SK-N-MC (cell line): ENCODE results near the gene MOB1B.
A peak's percentile ranks its signal among the peaks of the same experiment; 100 is the strongest.

Experiments
- DNase-seq: peaks from one replicate; pipeline ENCODE4 v3.0.0-alpha.2; 2011; ENCODE audit warnings: low read depth, low spot score
- H3K27ac ChIP-seq: fragments of 200-600 bp; sonication (generic); 2 replicates; pipeline ENCODE4 v1.5.1; 2016; ENCODE audit warnings: mixed run types
- H3K36me3 ChIP-seq: fragments of 200-600 bp; sonication (generic); 2 replicates; pipeline ENCODE4 v1.6.1; 2017; ENCODE audit warnings: antibody characterized with exemption, low read length, mixed read lengths; ENCODE audit not compliant: insufficient read depth
- H3K4me3 ChIP-seq: fragments of 200-600 bp; sonication (generic); 2 replicates; pipeline ENCODE4 v1.5.1; 2016
- H3K9ac ChIP-seq: fragments of 200-600 bp; sonication (generic); 2 replicates; pipeline ENCODE4 v1.8.0; 2017; ENCODE audit warnings: mixed run types, mixed read lengths; ENCODE audit not compliant: insufficient read length
- H3K9me3 ChIP-seq: fragments of 200-600 bp; sonication (generic); 2 replicates; pipeline ENCODE4 v1.6.1; 2017; ENCODE audit warnings: low read depth, mild to moderate bottlenecking, antibody characterized with exemption, low read length, moderate library complexity, mixed read lengths
- EZH2 ChIP-seq: fragments of 200-600 bp; sonication (generic); IDR thresholded peaks from one replicate; pipeline ENCODE4 v1.6.1; 2017; ENCODE audit warnings: antibody characterized with exemption
- FOXP2 ChIP-seq: optimal IDR thresholded peaks from 2 replicates; pipeline ENCODE3; 2011; ENCODE audit warnings: mild to moderate bottlenecking, moderate library complexity; ENCODE audit not compliant: insufficient read depth; ENCODE audit errors: extremely low read length, control extremely low read depth
- POLR2AphosphoS5 ChIP-seq: IDR thresholded peaks from 2 replicates; pipeline ENCODE4 v1.6.1; 2012; ENCODE audit warnings: mild to moderate bottlenecking, low read depth, low read length, borderline replicate concordance

MOB1B gene

GRCh38 chr4:70902577-70903290 lies 565 bp downstream of the MOB1B start:
- H3K9ac ChIP-seq: peak overlapping the region; percentile 89
- H3K36me3 ChIP-seq: peaks cover 34% of the 10 kb centered on the region
- H3K27ac ChIP-seq: peak overlapping the region; percentile 63; the same call in 1 of the 2 replicates
- peak overlapping the region; percentile 92 for H3K4me3 ChIP-seq
- no peak for DNase-seq
- no peaks in the 10 kb centered on the region for H3K9me3 ChIP-seq
- TF ChIP-seq EZH2 (no peak), FOXP2 (no peak), POLR2AphosphoS5 (no peak)

GRCh38 chr4:70903291-70903603 lies 1.1 kb downstream of the MOB1B start:
- Histone ChIP-seq H3K4me3 (peak overlapping the region; percentile 92), H3K27ac (no peak overlapping the region), H3K36me3 (peaks cover 34% of the 10 kb centered on the region), H3K9ac (peak overlapping the region; percentile 89), H3K9me3 (no peaks in the 10 kb centered on the region)
- TF ChIP-seq FOXP2: no peak
- no peak for TF ChIP-seq EZH2
- no peak for TF ChIP-seq POLR2AphosphoS5
- no peak for DNase-seq

- TF ChIP-seq FOXP2 (no peak), POLR2AphosphoS5 (no peak), EZH2 (no peak)
- DNase-seq: no peak
- no peak overlapping the region for H3K4me3 ChIP-seq
- H3K36me3 ChIP-seq: peaks cover 57% of the 10 kb centered on the region
- H3K9ac ChIP-seq: no peak overlapping the region
- H3K9me3 ChIP-seq: no peaks in the 10 kb centered on the region
- H3K27ac ChIP-seq: no peak overlapping the region
These were observed 6.9 kb downstream of the MOB1B start for GRCh38 chr4:70908993-70909556.

GRCh38 chr4:70914000-70914399 lies 11.8 kb downstream of the MOB1B start:
- DNase-seq: no peak
- Histone ChIP-seq H3K9me3 (no peaks in the 10 kb centered on the region), H3K27ac (no peak overlapping the region), H3K36me3 (peaks cover 33% of the 10 kb centered on the region), H3K4me3 (no peak overlapping the region), H3K9ac (no peak overlapping the region)
- TF ChIP-seq FOXP2 (no peak), EZH2 (no peak), POLR2AphosphoS5 (no peak)

GRCh38 chr4:70914631-70915030 lies 12.5 kb downstream of the MOB1B start:
- no peaks in the 10 kb centered on the region for H3K9me3 ChIP-seq
- no peak overlapping the region for H3K9ac ChIP-seq
- TF ChIP-seq FOXP2: no peak
- no peak for TF ChIP-seq POLR2AphosphoS5
- no peak for TF ChIP-seq EZH2
- H3K36me3 ChIP-seq: peaks cover 33% of the 10 kb centered on the region
- no peak overlapping the region for H3K4me3 ChIP-seq
- H3K27ac ChIP-seq: no peak overlapping the region
- no peak for DNase-seq

- no peak for DNase-seq
- no peak overlapping the region for H3K27ac ChIP-seq
- H3K4me3 ChIP-seq: no peak overlapping the region
- H3K9ac ChIP-seq: no peak overlapping the region
- peaks cover 33% of the 10 kb centered on the region for H3K36me3 ChIP-seq
- TF ChIP-seq EZH2 (no peak), FOXP2 (no peak), POLR2AphosphoS5 (no peak)
- H3K9me3 ChIP-seq: no peaks in the 10 kb centered on the region
These were observed 13.1 kb downstream of the MOB1B start for GRCh38 chr4:70915036-70915815.

- DNase-seq: no peak
- Histone ChIP-seq H3K9me3 (no peaks in the 10 kb centered on the region), H3K36me3 (peaks cover 33% of the 10 kb centered on the region), H3K27ac (no peak overlapping the region), H3K9ac (no peak overlapping the region), H3K4me3 (no peak overlapping the region)
- no peak for TF ChIP-seq POLR2AphosphoS5
- TF ChIP-seq FOXP2: no peak
- TF ChIP-seq EZH2: no peak
These were observed 13.8 kb downstream of the MOB1B start for GRCh38 chr4:70915874-70916559.

GRCh38 chr4:70920592-70920991 lies 18.4 kb downstream of the MOB1B start:
- H3K9ac ChIP-seq: no peak overlapping the region
- peak overlapping the region; percentile 83 for H3K27ac ChIP-seq
- H3K9me3 ChIP-seq: no peaks in the 10 kb centered on the region
- no peak for DNase-seq
- H3K36me3 ChIP-seq: no peaks in the 10 kb centered on the region; the same call in 1 of the 2 replicates
- H3K4me3 ChIP-seq: no peak overlapping the region
- TF ChIP-seq EZH2 (no peak), POLR2AphosphoS5 (no peak), FOXP2 (no peak)
